Mesenchymal stem cell (in vitro differentiated cells and primary cell): ENCODE results near the gene MYH16.
"Not testable (repeated sequence)": the region's sequence is repeated elsewhere in the genome, so short reads cannot be mapped to it uniquely, and the experiment has no call there.

Experiments
- DNase-seq: peaks from one replicate; pipeline ENCODE4 v3.0.0-alpha.2; 2013
- H2AFZ ChIP-seq: one replicate; pipeline ENCODE4 v1.6.1; 2013; ENCODE audit warnings: low read depth, mild to moderate bottlenecking, control low read depth, inconsistent platforms, low read length, moderate library complexity
- H2AK5ac ChIP-seq: 2 replicates; pipeline ENCODE4 v1.6.1; 2013; ENCODE audit warnings: low read length, moderate library complexity, mild to moderate bottlenecking, inconsistent platforms; ENCODE audit not compliant: severe bottlenecking
- H2BK120ac ChIP-seq: one replicate; pipeline ENCODE4 v1.6.1; 2013; ENCODE audit warnings: low read depth, mild to moderate bottlenecking, inconsistent platforms, low read length, moderate library complexity
- H2BK12ac ChIP-seq, 2 experiments: one replicate each; pipeline ENCODE4 v1.6.1; 2013; ENCODE audit warnings: inconsistent platforms in 2 of 2, low read length in 2 of 2, mild to moderate bottlenecking in 2 of 2, moderate library complexity in 2 of 2, control low read depth in 1 of 2
- H2BK15ac ChIP-seq: one replicate; pipeline ENCODE4 v1.6.1; 2013; ENCODE audit warnings: mild to moderate bottlenecking, low read depth, inconsistent platforms; ENCODE audit not compliant: poor library complexity, severe bottlenecking
- H2BK5ac ChIP-seq: 2 replicates; pipeline ENCODE4 v1.6.1; 2013; ENCODE audit warnings: low read depth, mild to moderate bottlenecking, low read length, control low read depth, inconsistent platforms; ENCODE audit not compliant: poor library complexity, severe bottlenecking
- H3K14ac ChIP-seq, 2 experiments: one replicate each; pipeline ENCODE4 v1.6.1; 2013; ENCODE audit warnings: inconsistent platforms in 2 of 2, low read length in 2 of 2, control low read depth in 1 of 2, mild to moderate bottlenecking in 1 of 2, moderate library complexity in 1 of 2
- H3K18ac ChIP-seq, 2 experiments: one replicate each; pipeline ENCODE4 v1.6.1; 2013; ENCODE audit warnings: inconsistent platforms in 2 of 2, low read length in 2 of 2, control low read depth in 1 of 2, low read depth in 1 of 2, mild to moderate bottlenecking in 1 of 2
- H3K23ac ChIP-seq, 2 experiments: one replicate each; pipeline ENCODE4 v1.6.1; 2013; ENCODE audit warnings: inconsistent platforms in 2 of 2, low read length in 2 of 2, mild to moderate bottlenecking in 2 of 2, moderate library complexity in 2 of 2, control low read depth in 1 of 2
- H3K27ac ChIP-seq: 2 replicates; pipeline ENCODE4 v1.5.1; 2013; ENCODE audit warnings: mild to moderate bottlenecking, moderate library complexity, low read length, control low read depth, inconsistent platforms; ENCODE audit not compliant: poor library complexity, severe bottlenecking
- H3K27me3 ChIP-seq, 2 experiments: 2 replicates each; pipeline versions ENCODE4 v1.6.1 to v1.7.0; 2013; ENCODE audit warnings: low read length in 2 of 2, mild to moderate bottlenecking in 2 of 2, moderate library complexity in 2 of 2, control low read depth in 1 of 2, inconsistent platforms in 1 of 2; ENCODE audit not compliant: control insufficient read depth in 1 of 2, insufficient read depth in 1 of 2
- H3K36me3 ChIP-seq, 2 experiments: 2 replicates each; pipeline versions ENCODE4 v1.6.1 to v1.7.0; 2013; ENCODE audit warnings: low read length in 2 of 2, control low read depth in 1 of 2, inconsistent platforms in 1 of 2, low read depth in 1 of 2, mild to moderate bottlenecking in 1 of 2; ENCODE audit not compliant: insufficient read depth in 2 of 2, control insufficient read depth in 1 of 2
- H3K4ac ChIP-seq, 2 experiments: one replicate each; pipeline ENCODE4 v1.6.1; 2013; ENCODE audit warnings: inconsistent platforms in 2 of 2, low read length in 2 of 2, mild to moderate bottlenecking in 2 of 2, moderate library complexity in 2 of 2, control low read depth in 1 of 2, low read depth in 1 of 2
- H3K4me1 ChIP-seq: 2 replicates; pipeline ENCODE4 v1.6.1; 2013; ENCODE audit warnings: low read depth, low read length, control low read depth; ENCODE audit not compliant: control insufficient read depth, insufficient read depth
- H3K4me2 ChIP-seq: 2 replicates; pipeline ENCODE4 v1.6.1; 2013; ENCODE audit warnings: low read length, mild to moderate bottlenecking, inconsistent platforms; ENCODE audit not compliant: poor library complexity, severe bottlenecking
- H3K4me3 ChIP-seq, 2 experiments: 2 replicates each; pipeline versions ENCODE4 v1.5.1 to v1.7.0; 2013; ENCODE audit warnings: low read length in 2 of 2, mild to moderate bottlenecking in 2 of 2, control low read depth in 1 of 2, low read depth in 1 of 2; ENCODE audit not compliant: insufficient read depth in 1 of 2
- H3K79me1 ChIP-seq: replicated peaks from 2 replicates; pipeline ENCODE4 v1.6.1; 2013; ENCODE audit warnings: mild to moderate bottlenecking, control low read depth, low read length, inconsistent platforms; ENCODE audit not compliant: poor library complexity, severe bottlenecking
- H3K9ac ChIP-seq: 2 replicates; pipeline ENCODE4 v1.7.0; 2013; ENCODE audit warnings: mild to moderate bottlenecking, low read length, moderate library complexity
- H3K9me3 ChIP-seq: 2 replicates; pipeline ENCODE4 v1.7.0; 2013; ENCODE audit warnings: mild to moderate bottlenecking, low read length; ENCODE audit not compliant: control insufficient read depth
- H4K8ac ChIP-seq: one replicate; pipeline ENCODE4 v1.6.1; 2013; ENCODE audit warnings: inconsistent platforms, mild to moderate bottlenecking, low read length, moderate library complexity
- H4K91ac ChIP-seq: one replicate; pipeline ENCODE4 v1.6.1; 2013; ENCODE audit warnings: mild to moderate bottlenecking, low read length, inconsistent platforms
- WGBS: methylation state at CpG from one replicate; pipeline ENCODE4 v1.1.7; 2013; ENCODE audit warnings: mixed read lengths; 5-methylcytosine and 5-hydroxymethylcytosine counted together

MYH16 gene

DNA sequence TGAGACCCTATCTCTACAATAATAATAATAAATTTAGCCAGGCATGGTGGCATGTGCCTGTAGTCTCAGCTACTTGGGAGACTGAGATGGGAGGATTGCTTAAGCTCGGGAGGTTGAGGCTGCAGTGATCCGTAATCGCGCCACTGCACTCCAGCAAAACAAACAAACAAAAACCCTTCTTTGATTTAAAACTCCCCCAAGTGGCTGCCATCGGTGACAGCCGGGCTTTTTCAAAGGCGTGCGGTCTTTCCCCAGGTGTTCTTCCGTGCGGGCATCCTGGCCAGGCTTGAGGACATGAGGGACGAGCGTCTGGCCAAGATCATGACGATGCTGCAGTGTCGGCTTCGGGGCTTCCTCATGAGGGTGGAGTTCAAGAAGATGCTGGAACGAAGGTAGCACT lies 1.9 kb upstream of the MYH16 start:
- no peak overlapping the region for H3K27ac ChIP-seq
- H4K91ac ChIP-seq: no peak overlapping the region
- no peaks in the 10 kb centered on the region for H3K79me1 ChIP-seq
- no peak overlapping the region for H2AFZ ChIP-seq
- H3K14ac ChIP-seq: no peak overlapping the region
- H3K23ac ChIP-seq: no peak overlapping the region
- H3K4ac ChIP-seq: no peak overlapping the region
- no peak overlapping the region for H3K18ac ChIP-seq
- no peak overlapping the region for H3K4me2 ChIP-seq
- peaks cover 27% of the 10 kb centered on the region for H3K4me1 ChIP-seq
- no peak for DNase-seq
- H2BK5ac ChIP-seq: no peak overlapping the region
- no peak overlapping the region for H2BK15ac ChIP-seq
- H3K4me3 ChIP-seq: no peak overlapping the region
- no peak overlapping the region for H2BK12ac ChIP-seq
- no peak overlapping the region for H4K8ac ChIP-seq
- H3K9me3 ChIP-seq: no peaks in the 10 kb centered on the region
- no peak overlapping the region for H2AK5ac ChIP-seq
- no peak overlapping the region for H2BK120ac ChIP-seq
- H3K9ac ChIP-seq: no peak overlapping the region
- 80% methylated on average over 16 of the region's 16 CpGs for WGBS
- no peaks in the 10 kb centered on the region for H3K27me3 ChIP-seq
- H3K36me3 ChIP-seq: no peaks in the 10 kb centered on the region

DNA sequence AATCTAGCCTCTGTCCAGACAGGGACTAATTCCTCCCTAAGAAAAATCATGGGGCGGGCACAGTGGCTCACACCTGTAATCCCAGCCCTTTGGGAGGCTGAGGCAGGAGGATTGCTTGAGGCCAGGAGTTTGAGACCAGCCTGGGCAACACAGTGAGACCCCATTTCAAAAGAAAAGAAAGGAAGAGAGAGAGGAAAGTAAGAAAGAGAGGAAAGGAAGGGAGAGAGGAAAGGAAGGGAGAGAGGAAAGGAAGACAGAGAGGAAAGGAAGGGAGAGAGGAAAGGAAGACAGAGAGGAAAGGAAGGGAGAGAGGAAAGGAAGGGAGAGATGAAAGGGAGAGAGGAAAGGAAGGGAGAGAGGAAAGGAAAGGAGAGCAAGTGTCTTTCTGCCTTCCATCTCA lies 922 bp downstream of the MYH16 start:
- not testable (repeated sequence) for H3K18ac ChIP-seq, H3K27ac ChIP-seq, H4K91ac ChIP-seq, DNase-seq, H3K4me3 ChIP-seq, H3K36me3 ChIP-seq, H3K9me3 ChIP-seq, H3K4me2 ChIP-seq, H3K4ac ChIP-seq, H2AK5ac ChIP-seq, H2BK120ac ChIP-seq, H3K9ac ChIP-seq, H3K79me1 ChIP-seq, H2BK15ac ChIP-seq, H3K14ac ChIP-seq, H2AFZ ChIP-seq, H3K23ac ChIP-seq, H2BK5ac ChIP-seq, H3K27me3 ChIP-seq
- Histone ChIP-seq H2BK12ac (peak overlapping the region in 1 of 2 experiments; percentile 30), H4K8ac (peak overlapping the region; percentile 76), H3K4me1 (peaks cover 13% of the 10 kb centered on the region)
- 98% methylated on average over 1 of the region's 1 CpG for whole genome bisulfite sequencing

DNA sequence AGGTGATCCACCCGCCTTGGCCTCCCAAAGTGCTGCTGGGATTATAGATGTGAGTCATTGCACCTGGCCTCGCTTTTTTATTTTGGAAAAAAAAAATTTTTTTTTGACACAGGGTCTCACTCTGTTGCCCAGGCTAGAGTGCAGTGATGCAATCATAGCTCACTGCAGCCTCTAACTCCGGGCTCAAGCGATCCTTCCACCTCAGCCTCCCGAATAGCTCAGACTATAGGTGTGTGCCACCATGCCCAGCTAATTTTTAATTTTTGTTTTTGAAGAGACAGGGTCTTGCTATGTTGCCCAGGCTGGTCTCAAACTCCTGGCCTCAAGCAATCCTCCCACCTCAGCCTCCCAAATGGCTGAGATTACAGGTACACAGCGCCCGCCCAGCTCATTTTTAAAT lies 2.3 kb downstream of the MYH16 start:
- H3K9me3 ChIP-seq, H3K9ac ChIP-seq, H3K23ac ChIP-seq, H3K36me3 ChIP-seq, H2BK120ac ChIP-seq, H3K27ac ChIP-seq, H3K4ac ChIP-seq, H2BK5ac ChIP-seq, DNase-seq, H2BK15ac ChIP-seq, H2AK5ac ChIP-seq, H2AFZ ChIP-seq, H4K8ac ChIP-seq, H2BK12ac ChIP-seq, H3K18ac ChIP-seq, H3K79me1 ChIP-seq, H4K91ac ChIP-seq, H3K4me3 ChIP-seq, H3K27me3 ChIP-seq, H3K4me2 ChIP-seq, H3K14ac ChIP-seq: not testable (repeated sequence)
- peaks cover 13% of the 10 kb centered on the region for H3K4me1 ChIP-seq
- WGBS: 100% methylated on average over 7 of the region's 7 CpGs

DNA sequence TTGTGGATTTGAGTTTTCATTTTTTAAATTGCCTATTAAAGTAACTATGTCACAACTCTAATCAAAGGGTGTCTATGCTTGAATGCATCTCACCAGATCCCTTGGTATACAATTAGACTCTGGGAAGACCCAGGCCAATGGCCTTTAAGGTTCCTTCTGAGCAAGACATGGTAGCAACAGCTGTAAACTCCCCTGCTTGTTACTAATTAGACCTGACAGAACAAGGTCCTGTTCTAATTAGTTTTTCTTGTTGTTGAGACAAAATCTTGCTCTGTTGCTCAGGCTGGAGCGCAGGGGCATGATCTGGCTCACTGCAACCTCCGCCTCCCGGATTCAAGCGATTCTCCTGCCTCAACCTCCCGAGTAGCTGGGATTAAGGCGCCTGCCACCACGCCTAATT lies 2.9 kb downstream of the MYH16 start:
- H2AK5ac ChIP-seq: no peak overlapping the region
- no peak overlapping the region for H3K27ac ChIP-seq
- H2BK12ac ChIP-seq: no peak overlapping the region
- H4K91ac ChIP-seq: no peak overlapping the region
- H3K36me3 ChIP-seq: no peaks in the 10 kb centered on the region
- H4K8ac ChIP-seq: no peak overlapping the region
- no peak overlapping the region for H3K9ac ChIP-seq
- no peak overlapping the region for H3K4me3 ChIP-seq
- no peaks in the 10 kb centered on the region for H3K9me3 ChIP-seq
- no peak overlapping the region for H3K18ac ChIP-seq
- no peaks in the 10 kb centered on the region for H3K79me1 ChIP-seq
- DNase-seq: no peak
- no peak overlapping the region for H2BK5ac ChIP-seq
- 98% methylated on average over 7 of the region's 7 CpGs for WGBS
- H3K23ac ChIP-seq: no peak overlapping the region
- H3K4ac ChIP-seq: no peak overlapping the region
- H3K4me2 ChIP-seq: no peak overlapping the region
- no peak overlapping the region for H2BK120ac ChIP-seq
- no peak overlapping the region for H2AFZ ChIP-seq
- H2BK15ac ChIP-seq: no peak overlapping the region
- H3K14ac ChIP-seq: no peak overlapping the region
- peaks cover 13% of the 10 kb centered on the region for H3K4me1 ChIP-seq
- H3K27me3 ChIP-seq: no peaks in the 10 kb centered on the region
